IMR-90 (cell line): ENCODE results near the gene OR8D4.

Experiments used
- CHD1 ChIP-seq: IDR thresholded peaks from 2 replicates; pipeline ENCODE4 v1.6.1; 2012; ENCODE audit warnings: low read depth, low read length, improper control_type of control experiment
- MXI1 ChIP-seq: IDR thresholded peaks from 2 replicates; pipeline ENCODE4 v1.6.1; 2012; ENCODE audit warnings: low read depth, mild to moderate bottlenecking, low read length, moderate library complexity, borderline replicate concordance
- POLR2A ChIP-seq: IDR thresholded peaks from 2 replicates; pipeline ENCODE4 v1.6.1; 2012; ENCODE audit warnings: mild to moderate bottlenecking, low read depth, low read length
- RAD21 ChIP-seq: IDR thresholded peaks from 2 replicates; pipeline ENCODE4 v1.6.1; 2012; ENCODE audit warnings: low read length, improper control_type of control experiment
- RCOR1 ChIP-seq: IDR thresholded peaks from 2 replicates; pipeline ENCODE4 v1.6.1; 2012; ENCODE audit warnings: mild to moderate bottlenecking, low read length, improper control_type of control experiment; ENCODE audit not compliant: insufficient replicate concordance
- SMC3 ChIP-seq: fragments of 150-350 bp; IDR thresholded peaks from 2 replicates; pipeline ENCODE4 v1.6.1; 2016; ENCODE audit warnings: low read depth, mild to moderate bottlenecking, antibody characterized with exemption, low read length, moderate library complexity
- TF ChIP-seq, protein P1 (sequence below): conservative IDR thresholded peaks from 2 replicates; pipeline ENCODE4 v1.5.1; 2012; ENCODE audit warnings: mild to moderate bottlenecking, low read depth, low read length, improper control_type of control experiment
- TF ChIP-seq, protein P2 (sequence below): fragments of 150-350 bp; IDR thresholded peaks from 2 replicates; pipeline ENCODE4 v1.6.1; 2017; ENCODE audit warnings: mild to moderate bottlenecking, antibody characterized with exemption, low read length, low read depth
- TF ChIP-seq, protein P3 (sequence below): fragments of 150-350 bp; IDR thresholded peaks from 2 replicates; pipeline ENCODE4 v1.6.1; 2016; ENCODE audit warnings: low read depth, mild to moderate bottlenecking, low read length, moderate library complexity, borderline replicate concordance

DNA sequence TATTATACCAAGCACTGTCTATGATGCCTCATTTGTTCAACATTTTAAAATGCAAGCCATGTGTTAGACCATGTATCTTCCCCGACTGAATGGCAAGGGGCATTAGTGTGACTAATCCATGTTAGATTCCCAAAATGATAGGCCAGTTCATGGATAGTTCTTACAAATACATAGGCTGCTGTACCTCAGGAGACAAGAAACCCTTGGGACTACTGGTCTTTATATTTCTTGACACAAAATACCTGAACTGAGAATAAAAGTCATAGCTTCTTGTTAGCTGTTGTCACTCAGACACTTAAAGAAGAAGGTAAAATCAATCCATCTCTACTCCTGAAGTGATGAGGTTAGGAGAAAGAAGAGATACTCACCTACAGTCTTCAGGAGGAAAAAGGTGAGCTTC is at the start of gene OR8D4:
- TF ChIP-seq, protein P1, sequence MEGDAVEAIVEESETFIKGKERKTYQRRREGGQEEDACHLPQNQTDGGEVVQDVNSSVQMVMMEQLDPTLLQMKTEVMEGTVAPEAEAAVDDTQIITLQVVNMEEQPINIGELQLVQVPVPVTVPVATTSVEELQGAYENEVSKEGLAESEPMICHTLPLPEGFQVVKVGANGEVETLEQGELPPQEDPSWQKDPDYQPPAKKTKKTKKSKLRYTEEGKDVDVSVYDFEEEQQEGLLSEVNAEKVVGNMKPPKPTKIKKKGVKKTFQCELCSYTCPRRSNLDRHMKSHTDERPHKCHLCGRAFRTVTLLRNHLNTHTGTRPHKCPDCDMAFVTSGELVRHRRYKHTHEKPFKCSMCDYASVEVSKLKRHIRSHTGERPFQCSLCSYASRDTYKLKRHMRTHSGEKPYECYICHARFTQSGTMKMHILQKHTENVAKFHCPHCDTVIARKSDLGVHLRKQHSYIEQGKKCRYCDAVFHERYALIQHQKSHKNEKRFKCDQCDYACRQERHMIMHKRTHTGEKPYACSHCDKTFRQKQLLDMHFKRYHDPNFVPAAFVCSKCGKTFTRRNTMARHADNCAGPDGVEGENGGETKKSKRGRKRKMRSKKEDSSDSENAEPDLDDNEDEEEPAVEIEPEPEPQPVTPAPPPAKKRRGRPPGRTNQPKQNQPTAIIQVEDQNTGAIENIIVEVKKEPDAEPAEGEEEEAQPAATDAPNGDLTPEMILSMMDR = no peak
- TF ChIP-seq RCOR1 (no peak), MXI1 (no peak), CHD1 (no peak), POLR2A (no peak), RAD21 (no peak), SMC3 (no peak)
- TF ChIP-seq, protein P2, sequence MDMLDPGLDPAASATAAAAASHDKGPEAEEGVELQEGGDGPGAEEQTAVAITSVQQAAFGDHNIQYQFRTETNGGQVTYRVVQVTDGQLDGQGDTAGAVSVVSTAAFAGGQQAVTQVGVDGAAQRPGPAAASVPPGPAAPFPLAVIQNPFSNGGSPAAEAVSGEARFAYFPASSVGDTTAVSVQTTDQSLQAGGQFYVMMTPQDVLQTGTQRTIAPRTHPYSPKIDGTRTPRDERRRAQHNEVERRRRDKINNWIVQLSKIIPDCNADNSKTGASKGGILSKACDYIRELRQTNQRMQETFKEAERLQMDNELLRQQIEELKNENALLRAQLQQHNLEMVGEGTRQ = no peak
- TF ChIP-seq, protein P3, sequence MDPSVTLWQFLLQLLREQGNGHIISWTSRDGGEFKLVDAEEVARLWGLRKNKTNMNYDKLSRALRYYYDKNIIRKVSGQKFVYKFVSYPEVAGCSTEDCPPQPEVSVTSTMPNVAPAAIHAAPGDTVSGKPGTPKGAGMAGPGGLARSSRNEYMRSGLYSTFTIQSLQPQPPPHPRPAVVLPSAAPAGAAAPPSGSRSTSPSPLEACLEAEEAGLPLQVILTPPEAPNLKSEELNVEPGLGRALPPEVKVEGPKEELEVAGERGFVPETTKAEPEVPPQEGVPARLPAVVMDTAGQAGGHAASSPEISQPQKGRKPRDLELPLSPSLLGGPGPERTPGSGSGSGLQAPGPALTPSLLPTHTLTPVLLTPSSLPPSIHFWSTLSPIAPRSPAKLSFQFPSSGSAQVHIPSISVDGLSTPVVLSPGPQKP = no peak
